ENCODE results near the gene UCN. TPM values are rescaled to one million over a fixed set of nuclear protein-coding genes. Genes with fewer than 3 reads are reported as not detected.
"Not testable (repeated sequence)": the region's sequence is repeated elsewhere in the genome, so short reads cannot be mapped to it uniquely, and the experiment has no call there.

The UCN gene
- total and polyA plus RNA-seq, 2 donors (not counting 1 experiment from before 2014, with no cell fraction given), result 3.6 to 4.5 TPM

- H3K27me3 Mint-ChIP-seq, result peaks cover 26% of the 10 kb centered on the region
- peaks cover 14 to 22% of the 10 kb centered on the region in 2 donors for H3K4me1 ChIP-seq (ENCODE audit: control insufficient read depth in 2 of 2, insufficient read depth in 2 of 2, low read length in 2 of 2)
- peak overlapping the region; percentile 71 for H3K27ac Mint-ChIP-seq
- H4K20me1 ChIP-seq (ENCODE audit: control insufficient read depth, insufficient read depth, low read length, poor library complexity, severe bottlenecking), result no peaks in the 10 kb centered on the region
- ChIA-PET POLR2A (interaction anchor here (0.6 kb wide), 1 partner anchor 372 kb away, joined by 9 read pairs; no protein-coding TSS in a partner anchor), CTCF (interaction anchor here (0.6 to 3.8 kb wide), 50 partner anchors 9 to 1557 kb away, joined by 3 to 56 read pairs (median 4); partner anchors contain the start of genes CCDC121, GPN1, GTF3C2 and KHK)
- H3K36me3 ChIP-seq (replicated peaks in 1 of 2; ENCODE audit: control extremely low read depth in 1 of 2, control insufficient read depth in 1 of 2, extremely low read depth in 1 of 2, insufficient read depth in 2 of 2, low read length in 1 of 2), result no peaks in the 10 kb centered on the region
- H3K9ac ChIP-seq (ENCODE audit: low read length), result peak overlapping the region; percentile 48
- H3K27ac ChIP-seq (ENCODE audit: low read length in 2 of 2), result peak overlapping the region in 1 of 2 donors; percentile 26
- DNase-seq (peak; percentile 70), ATAC-seq (ENCODE audit: low read depth) (peak; percentile 74)
- intact Hi-C loops (cut with micrococcal nuclease), result loop anchor here (1.0 to 5.0 kb wide), 7 partner anchors 19 to 457 kb away; partner anchors contain the start of genes MPV17 and SLC30A3
- H3K4me1 Mint-ChIP-seq, result peaks cover 11% of the 10 kb centered on the region
- H3K79me2 ChIP-seq (ENCODE audit: control insufficient read depth, insufficient read depth, low read length), result no peaks in the 10 kb centered on the region
- H3K9me3 ChIP-seq (ENCODE audit: control extremely low read depth in 1 of 3, control insufficient read depth in 2 of 3, insufficient read depth in 1 of 3, low read length in 2 of 3), result peaks cover 0 to 7% (median 0%) of the 10 kb centered on the region in 3 donors
- WGBS (ENCODE audit: insufficient coverage), result 26% methylated on average over 19 of the region's 25 CpGs
- TF ChIP-seq CTCF (IDR thresholded peaks at IDR 0.05), result peak; percentile 96
- TF ChIP-seq EZH2 (IDR thresholded peaks at IDR 0.05; ENCODE audit: borderline replicate concordance, insufficient read depth, low read depth, low read length, poor library complexity, severe bottlenecking), result no peak
- peak overlapping the region in 4 of 5 experiments; percentile 7 to 38 (median 26) for H3K4me3 ChIP-seq (ENCODE audit: control extremely low read depth in 1 of 5, extremely low read depth in 1 of 5, insufficient read depth in 1 of 5, low read depth in 2 of 5, low read length in 4 of 5)
- H3K4me2 ChIP-seq (replicated peaks; ENCODE audit: low read depth, low read length, poor library complexity, severe bottlenecking), result peak overlapping the region; percentile 63
- peaks cover 0 to 36% (median 10%) of the 10 kb centered on the region in 4 experiments for H3K27me3 ChIP-seq (replicated peaks in 1 of 4; ENCODE audit: control extremely low read depth in 1 of 4, control insufficient read depth in 3 of 4, insufficient read depth in 4 of 4, low read length in 3 of 4)
- no peaks in the 10 kb centered on the region for H3K9me3 Mint-ChIP-seq (ENCODE audit: insufficient read depth)
- peak overlapping the region; percentile 74 for H3K4me3 Mint-ChIP-seq
- peak overlapping the region; percentile 61 for H2AFZ ChIP-seq (ENCODE audit: insufficient read depth, low read depth, low read length, poor library complexity, severe bottlenecking)
These were observed 4.9 kb downstream of the UCN start for GRCh38 chr2:27303093-27304025.

DNA sequence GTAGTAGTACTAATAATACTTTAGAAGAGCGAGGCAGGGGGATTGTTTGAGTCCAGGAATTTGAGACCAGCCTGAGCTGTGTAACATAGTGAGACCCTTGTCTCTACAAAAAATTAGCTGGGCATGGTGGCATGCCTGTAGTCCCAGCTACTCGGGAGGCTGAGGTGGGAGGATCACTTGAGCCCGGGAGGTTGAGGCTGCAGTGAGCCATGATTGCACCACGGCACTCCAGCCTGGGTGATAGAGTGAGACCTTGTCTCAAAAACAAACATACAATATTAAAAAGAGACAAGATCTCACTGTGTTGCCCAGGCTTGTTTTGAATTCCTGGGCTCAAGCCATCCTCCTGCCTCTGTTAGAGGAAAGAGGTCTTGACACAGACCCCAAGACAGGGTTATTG lies 7.6 kb downstream of the UCN start:
- CTCF ChIA-PET, result interaction anchor here (1.4 to 3.4 kb wide), 4 partner anchors 7 to 455 kb away, joined by 3 to 21 read pairs (median 10); partner anchors contain the start of gene MPV17

More for the DNA sequence above, 7.6 kb downstream of the UCN start:
- H3K9me3 Mint-ChIP-seq (ENCODE audit: insufficient read depth); H4K20me1 ChIP-seq (ENCODE audit: control insufficient read depth, insufficient read depth, low read length, poor library complexity, severe bottlenecking); POLR2A ChIA-PET; DNase-seq; ATAC-seq (ENCODE audit: low read depth); H3K9me3 ChIP-seq (ENCODE audit: control extremely low read depth in 1 of 3, control insufficient read depth in 2 of 3, insufficient read depth in 1 of 3, low read length in 2 of 3); H3K27ac Mint-ChIP-seq; H3K9ac ChIP-seq (ENCODE audit: low read length); H3K4me3 Mint-ChIP-seq; H3K27ac ChIP-seq (ENCODE audit: low read length in 2 of 2); H3K79me2 ChIP-seq (ENCODE audit: control insufficient read depth, insufficient read depth, low read length); H3K4me1 ChIP-seq (ENCODE audit: control insufficient read depth in 2 of 2, insufficient read depth in 2 of 2, low read length in 2 of 2); H3K36me3 ChIP-seq (replicated peaks in 1 of 2; ENCODE audit: control extremely low read depth in 1 of 2, control insufficient read depth in 1 of 2, extremely low read depth in 1 of 2, insufficient read depth in 2 of 2, low read length in 1 of 2); H3K4me1 Mint-ChIP-seq; H2AFZ ChIP-seq (ENCODE audit: insufficient read depth, low read depth, low read length, poor library complexity, severe bottlenecking); H3K4me3 ChIP-seq (ENCODE audit: control extremely low read depth in 1 of 5, extremely low read depth in 1 of 5, insufficient read depth in 1 of 5, low read depth in 2 of 5, low read length in 4 of 5); H3K4me2 ChIP-seq (replicated peaks; ENCODE audit: low read depth, low read length, poor library complexity, severe bottlenecking): not testable (repeated sequence)
- peaks cover 33% of the 10 kb centered on the region for H3K27me3 Mint-ChIP-seq
- H3K27me3 ChIP-seq (replicated peaks in 1 of 4; ENCODE audit: control extremely low read depth in 1 of 4, control insufficient read depth in 3 of 4, insufficient read depth in 4 of 4, low read length in 3 of 4), result peaks cover 0 to 23% (median 3%) of the 10 kb centered on the region in 4 experiments
- 75% methylated on average over 1 of the region's 4 CpGs for WGBS (ENCODE audit: insufficient coverage)
- intact Hi-C loops (cut with micrococcal nuclease), result loop anchor here (5.0 kb wide), 1 partner anchor 38 kb away; the partner anchor contains the start of gene SLC30A3
